Measurements from ENCODE around the gene ABHD2. TPM values are rescaled to one million over a fixed set of nuclear protein-coding genes. Genes with fewer than 3 reads are reported as not detected.

ABHD2 gene
- total and polyA plus RNA-seq, 9 of the 15 experiments (the other 6 are each of a cell fraction or from before 2014, with no cell fraction given) = 16.9 to 99.8 (median 47.5) TPM

GRCh38 chr15:89198196-89198595 is 109.9 kb downstream of the ABHD2 start (continued):
- no peak for TF ChIP-seq ZNF655 (CRISPR knock-in tag; IDR thresholded peaks at IDR 0.05)

GRCh38 chr15:89198934-89199333 is 110.7 kb downstream of the ABHD2 start:
- ChIA-PET CTCF (ENCODE audit: low intra/inter-chr PET ratio) (no interaction called here), POLR2A (interaction anchor here (0.6 to 1.3 kb wide), 2 partner anchors 11 to 290 kb away, joined by 3 to 4 read pairs; no protein-coding TSS in a partner anchor)
- no peaks in the 10 kb centered on the region; a peak in 1 of 5 replicates for H3K4me1 ChIP-seq (replicated peaks in 1 of 2; ENCODE audit: control insufficient read depth in 2 of 2, insufficient read depth in 2 of 2, low read length in 2 of 2)
- H3K27ac ChIP-seq (ENCODE audit: extremely low read depth, low read depth, low read length) = no peak overlapping the region
- DNase-seq (ENCODE audit: extremely low read depth in 1 of 4, low spot score in 3 of 4) (no peak), FAIRE-seq (no peak), ATAC-seq (no peak)
- H3K27me3 ChIP-seq (ENCODE audit: control insufficient read depth in 2 of 2, insufficient read depth in 2 of 2, low read length in 2 of 2) = no peaks in the 10 kb centered on the region
- no peak overlapping the region for H2AFZ ChIP-seq (ENCODE audit: low read depth, low read length)
- H3K79me2 ChIP-seq (ENCODE audit: control insufficient read depth, insufficient read depth, low read length) = no peaks in the 10 kb centered on the region
- H3K36me3 ChIP-seq (ENCODE audit: control insufficient read depth, insufficient read depth, low read length) = peaks cover 55% of the 10 kb centered on the region
- H3K4me3 ChIP-seq = no peak overlapping the region
- no peaks in the 10 kb centered on the region for H3K9me3 ChIP-seq (replicated peaks; ENCODE audit: control insufficient read depth, insufficient read depth, low read depth, low read length)
- intact Hi-C loops (cut with micrococcal nuclease) (no loop called here), in situ Hi-C loops (cut with MboI) (no loop called here)
- no peaks in the 10 kb centered on the region for H4K20me1 ChIP-seq (replicated peaks; ENCODE audit: control insufficient read depth, insufficient read depth, low read length)
- no peak overlapping the region for H3K4me2 ChIP-seq (ENCODE audit: insufficient read depth, low read length)
- peaks cover 4% of the 10 kb centered on the region for H3K9me1 ChIP-seq (ENCODE audit: control insufficient read depth, insufficient read depth, low read length)
- TF ChIP-seq ZNF263 (CRISPR knock-in tag; IDR thresholded peaks at IDR 0.05; ENCODE audit: borderline replicate concordance) (no peak), FOXM1 (IDR thresholded peaks at IDR 0.05; ENCODE audit: low read depth) (no peak), FOXM1 (CRISPR knock-in tag; IDR thresholded peaks at IDR 0.05; ENCODE audit: low read depth) (no peak), EGR1 (conservative IDR thresholded peaks at IDR 0.05) (no peak), FOXA3 (CRISPR knock-in tag; conservative IDR thresholded peaks at IDR 0.05 in 1 of 2, IDR thresholded peaks at IDR 0.05 in 1 of 2) (no peak), TRIM28 (IDR thresholded peaks at IDR 0.05) (no peak), ZNF311 (CRISPR knock-in tag; IDR thresholded peaks at IDR 0.05) (no peak), MBD1 (CRISPR knock-in tag; IDR thresholded peaks at IDR 0.05) (no peak)
- TF ChIP-seq, protein P1, sequence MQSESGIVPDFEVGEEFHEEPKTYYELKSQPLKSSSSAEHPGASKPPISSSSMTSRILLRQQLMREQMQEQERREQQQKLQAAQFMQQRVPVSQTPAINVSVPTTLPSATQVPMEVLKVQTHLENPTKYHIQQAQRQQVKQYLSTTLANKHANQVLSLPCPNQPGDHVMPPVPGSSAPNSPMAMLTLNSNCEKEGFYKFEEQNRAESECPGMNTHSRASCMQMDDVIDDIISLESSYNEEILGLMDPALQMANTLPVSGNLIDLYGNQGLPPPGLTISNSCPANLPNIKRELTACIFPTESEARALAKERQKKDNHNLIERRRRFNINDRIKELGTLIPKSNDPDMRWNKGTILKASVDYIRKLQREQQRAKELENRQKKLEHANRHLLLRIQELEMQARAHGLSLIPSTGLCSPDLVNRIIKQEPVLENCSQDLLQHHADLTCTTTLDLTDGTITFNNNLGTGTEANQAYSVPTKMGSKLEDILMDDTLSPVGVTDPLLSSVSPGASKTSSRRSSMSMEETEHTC (IDR thresholded peaks at IDR 0.05) = no peak
- TF ChIP-seq, protein P2, sequence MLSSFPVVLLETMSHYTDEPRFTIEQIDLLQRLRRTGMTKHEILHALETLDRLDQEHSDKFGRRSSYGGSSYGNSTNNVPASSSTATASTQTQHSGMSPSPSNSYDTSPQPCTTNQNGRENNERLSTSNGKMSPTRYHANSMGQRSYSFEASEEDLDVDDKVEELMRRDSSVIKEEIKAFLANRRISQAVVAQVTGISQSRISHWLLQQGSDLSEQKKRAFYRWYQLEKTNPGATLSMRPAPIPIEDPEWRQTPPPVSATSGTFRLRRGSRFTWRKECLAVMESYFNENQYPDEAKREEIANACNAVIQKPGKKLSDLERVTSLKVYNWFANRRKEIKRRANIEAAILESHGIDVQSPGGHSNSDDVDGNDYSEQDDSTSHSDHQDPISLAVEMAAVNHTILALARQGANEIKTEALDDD (IDR thresholded peaks at IDR 0.05) = no peak
- 76% methylated on average over 3 of the region's 3 CpGs for WGBS (ENCODE audit: insufficient coverage, low coverage, missing lambda C conversion rate)
- BruUV-seq (replicated peaks) = no TSS peak
- H3K9ac ChIP-seq (ENCODE audit: insufficient read depth in 1 of 2, low read depth in 2 of 2, low read length in 2 of 2) = no peak overlapping the region
